Esophagus squamous epithelium (tissue), 5 donors: ENCODE data around the gene KLK15. TPM values are rescaled to one million over a fixed set of nuclear protein-coding genes. Genes with fewer than 3 reads are reported as not detected.

Experiments
- DNase-seq: peaks from one replicate; lab custom pipeline; 2025; lab: John Stamatoyannopoulos, UW
- H3K27ac ChIP-seq, 4 donors: fragments of 200-600 bp; sonication (generic); one replicate each; pipeline ENCODE4 v1.5.1; 2016 to 2019; ENCODE audit warnings: mild to moderate bottlenecking in 1 of 4
- H3K27me3 ChIP-seq, 4 donors: fragments of 200-600 bp; sonication (generic); 1 replicate in 3 of 4; 2 replicates in 1 of 4; pipeline versions ENCODE4 v1.5.1 to v1.6.0; 2017 to 2021; ENCODE audit warnings: antibody characterized with exemption in 1 of 4
- H3K36me3 ChIP-seq, 3 donors: fragments of 200-600 bp; sonication (generic); one replicate each; pipeline ENCODE4 v1.5.1; 2016 to 2019
- H3K4me1 ChIP-seq, 3 donors: fragments of 200-600 bp; sonication (generic); one replicate each; pipeline ENCODE4 v1.5.1; 2017 to 2019
- H3K4me3 ChIP-seq, 4 donors: fragments of 200-600 bp; sonication (generic); 1 replicate in 3 of 4; 2 replicates in 1 of 4; pipeline ENCODE4 v1.5.1; 2016 to 2019; ENCODE audit warnings: mild to moderate bottlenecking in 2 of 4, moderate library complexity in 1 of 4
- H3K9me3 ChIP-seq, 3 donors: fragments of 200-600 bp; sonication (generic); one replicate each; pipeline ENCODE4 v1.5.1; 2016 to 2019
- POLR2A ChIP-seq, 4 donors: fragments of 450-650 bp; IDR thresholded peaks; one replicate each; pipeline ENCODE4 v1.6.1; 2017; ENCODE audit warnings: antibody characterized with exemption in 4 of 4, mild to moderate bottlenecking in 4 of 4, moderate library complexity in 3 of 4
- WGBS, 2 donors: methylation state at CpG; one replicate each; pipeline ENCODE4 v1.1.5; 2018; 5-methylcytosine and 5-hydroxymethylcytosine counted together
- intact Hi-C: fragments of 100-400 bp; cut with DNase I; formaldehyde crosslinking; loops from one replicate; pipeline ENCODE4 v1.15.0; 2022
- total RNA-seq, 4 donors: library from RNA; depleted of rRNA; stranded (reverse); fragments of >200 nt; gene quantifications; one replicate each; pipeline ENCODE4 v1.1.0, GENCODE V29; 2016
- TF ChIP-seq, protein P1 (sequence below), 6 experiments: fragments of 450-650 bp in 4 of 6; fragments of 200-600 bp in 2 of 6; sonication (generic) in 2 of 6; IDR thresholded peaks; one replicate each; pipeline ENCODE4 v1.5.1; 2016 to 2019; ENCODE audit warnings: antibody characterized with exemption in 6 of 6, mild to moderate bottlenecking in 4 of 6, moderate library complexity in 4 of 6
- donor health status: DM: yes; HTN: yes; CAD: no.

The KLK15 gene
- total RNA-seq, 4 donors from 2014 or later = not detected

GRCh38 chr19:50821248-50821612 lies 12.1 kb downstream of the KLK15 start:
- Histone ChIP-seq H3K9me3 (no peaks in the 10 kb centered on the region), H3K4me1 (peaks cover 12 to 30% (median 16%) of the 10 kb centered on the region in 3 donors), H3K4me3 (peak overlapping the region in 1 of 4 donors; percentile 49), H3K27ac (no peak overlapping the region), H3K27me3 (peaks cover 0 to 96% (median 9%) of the 10 kb centered on the region in 4 donors), H3K36me3 (no peaks in the 10 kb centered on the region)
- WGBS, 2 donors = 59 to 71% methylated on average over 3 to 4 of the region's 4 CpGs
- intact Hi-C loops = no loop called here
- TF ChIP-seq POLR2A (IDR thresholded peaks at IDR 0.05) = no peak
- TF ChIP-seq, protein P1, sequence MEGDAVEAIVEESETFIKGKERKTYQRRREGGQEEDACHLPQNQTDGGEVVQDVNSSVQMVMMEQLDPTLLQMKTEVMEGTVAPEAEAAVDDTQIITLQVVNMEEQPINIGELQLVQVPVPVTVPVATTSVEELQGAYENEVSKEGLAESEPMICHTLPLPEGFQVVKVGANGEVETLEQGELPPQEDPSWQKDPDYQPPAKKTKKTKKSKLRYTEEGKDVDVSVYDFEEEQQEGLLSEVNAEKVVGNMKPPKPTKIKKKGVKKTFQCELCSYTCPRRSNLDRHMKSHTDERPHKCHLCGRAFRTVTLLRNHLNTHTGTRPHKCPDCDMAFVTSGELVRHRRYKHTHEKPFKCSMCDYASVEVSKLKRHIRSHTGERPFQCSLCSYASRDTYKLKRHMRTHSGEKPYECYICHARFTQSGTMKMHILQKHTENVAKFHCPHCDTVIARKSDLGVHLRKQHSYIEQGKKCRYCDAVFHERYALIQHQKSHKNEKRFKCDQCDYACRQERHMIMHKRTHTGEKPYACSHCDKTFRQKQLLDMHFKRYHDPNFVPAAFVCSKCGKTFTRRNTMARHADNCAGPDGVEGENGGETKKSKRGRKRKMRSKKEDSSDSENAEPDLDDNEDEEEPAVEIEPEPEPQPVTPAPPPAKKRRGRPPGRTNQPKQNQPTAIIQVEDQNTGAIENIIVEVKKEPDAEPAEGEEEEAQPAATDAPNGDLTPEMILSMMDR (IDR thresholded peaks at IDR 0.05) = no peak
- no peak for DNase-seq

GRCh38 chr19:50820549-50821247 lies 12.7 kb downstream of the KLK15 start:
- no peak overlapping the region for H3K27ac ChIP-seq
- 6% methylated on average over 13 to 15 of the region's 21 CpGs for WGBS, 2 donors

DNA sequence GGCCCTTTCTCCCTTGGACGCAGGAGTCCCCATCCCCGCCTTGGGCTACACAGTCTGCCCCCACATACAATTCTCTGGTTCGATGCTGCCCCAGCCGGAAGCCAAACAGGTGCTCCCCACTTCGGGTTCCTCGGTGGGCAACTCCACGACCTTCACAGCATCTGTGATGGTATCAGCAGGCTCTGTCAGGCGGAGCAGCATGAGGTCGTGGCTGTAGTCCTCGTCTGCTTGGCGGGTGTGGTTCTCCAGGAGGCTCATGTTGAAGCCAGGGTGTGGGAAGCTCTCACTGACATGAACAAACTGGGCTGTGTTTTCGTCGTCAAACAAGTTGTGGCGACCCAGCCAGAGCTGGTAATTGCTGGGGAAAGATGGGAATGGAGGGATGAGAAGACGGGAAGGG lies 13.3 kb downstream of the KLK15 start:
- Histone ChIP-seq H3K4me1 (peaks cover 12 to 30% (median 16%) of the 10 kb centered on the region in 3 donors), H3K27ac (no peak overlapping the region), H3K4me3 (peak overlapping the region in 1 of 4 donors; percentile 49), H3K9me3 (no peaks in the 10 kb centered on the region), H3K36me3 (no peaks in the 10 kb centered on the region), H3K27me3 (peaks cover 0 to 99% (median 9%) of the 10 kb centered on the region in 4 donors)
- TF ChIP-seq POLR2A (IDR thresholded peaks at IDR 0.05) = no peak
- TF ChIP-seq, protein P1 (IDR thresholded peaks at IDR 0.05) = no peak
- no peak for DNase-seq
- intact Hi-C loops = no loop called here
- WGBS, 2 donors = 0 to 4% methylated on average over 1 to 8 of the region's 15 CpGs

More at GRCh38 chr19:50820549-50821247, 12.7 kb downstream of the KLK15 start:
- DNase-seq = no peak
- Histone ChIP-seq H3K4me1 (peaks cover 12 to 30% (median 16%) of the 10 kb centered on the region in 3 donors), H3K4me3 (peak overlapping the region in 3 of 4 donors; percentile 22 to 49 (median 26)), H3K36me3 (no peaks in the 10 kb centered on the region), H3K27me3 (peaks cover 0 to 99% (median 9%) of the 10 kb centered on the region in 4 donors), H3K9me3 (no peaks in the 10 kb centered on the region)
- intact Hi-C loops = no loop called here
- TF ChIP-seq POLR2A (IDR thresholded peaks at IDR 0.05) = no peak
- TF ChIP-seq, protein P1 (IDR thresholded peaks at IDR 0.05) = no peak

- no peak for TF ChIP-seq POLR2A (IDR thresholded peaks at IDR 0.05)
- TF ChIP-seq, protein P1 (IDR thresholded peaks at IDR 0.05) = no peak
- Histone ChIP-seq H3K4me3 (no peak overlapping the region), H3K27ac (no peak overlapping the region), H3K27me3 (peaks cover 0 to 99% (median 9%) of the 10 kb centered on the region in 4 donors), H3K36me3 (no peaks in the 10 kb centered on the region), H3K4me1 (peaks cover 12 to 30% (median 16%) of the 10 kb centered on the region in 3 donors), H3K9me3 (no peaks in the 10 kb centered on the region)
- 0 to 50% methylated on average over 1 to 2 of the region's 8 CpGs for WGBS, 2 donors
- intact Hi-C loops = no loop called here
- DNase-seq = no peak
Measured at GRCh38 chr19:50819636-50820035, 13.7 kb downstream of the KLK15 start.

DNA sequence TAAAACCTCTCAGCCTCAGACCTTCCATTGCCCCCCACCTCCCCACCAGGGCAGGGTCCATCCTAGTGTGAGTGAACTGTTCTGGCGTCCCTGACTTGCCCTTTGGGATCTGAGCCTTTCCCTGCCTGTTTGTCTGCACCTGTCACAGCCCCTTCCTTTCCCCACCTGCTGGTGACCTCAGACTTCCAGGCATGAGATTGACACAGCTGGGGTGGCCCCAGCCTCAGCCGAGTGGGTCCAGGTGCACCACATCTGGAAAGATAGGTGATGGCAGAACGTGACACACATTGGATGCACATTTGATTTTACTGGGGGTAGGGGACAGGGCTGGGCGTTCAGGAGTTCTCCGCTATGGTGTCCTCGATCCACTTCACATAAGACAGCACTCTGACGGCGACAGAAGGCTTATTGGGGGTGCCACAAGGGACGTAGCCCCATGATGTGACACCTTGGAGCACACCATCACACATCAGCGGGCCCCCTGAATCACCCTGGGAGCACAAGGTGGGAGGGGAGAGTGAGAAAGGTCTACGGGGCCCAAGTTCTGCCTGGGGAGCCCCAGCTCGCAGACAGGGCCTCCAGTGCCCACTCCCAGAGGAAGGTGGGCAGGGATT lies 14.4 kb downstream of the KLK15 start:
- intact Hi-C loops = no loop called here
- H3K27me3 ChIP-seq = peaks cover 0 to 100% (median 9%) of the 10 kb centered on the region in 4 donors

More for the DNA sequence above, 14.4 kb downstream of the KLK15 start:
- Histone ChIP-seq H3K9me3 (no peaks in the 10 kb centered on the region), H3K36me3 (no peaks in the 10 kb centered on the region), H3K27ac (no peak overlapping the region), H3K4me3 (no peak overlapping the region), H3K4me1 (peaks cover 12 to 30% (median 16%) of the 10 kb centered on the region in 3 donors)
- TF ChIP-seq, protein P1 (IDR thresholded peaks at IDR 0.05) = no peak
- TF ChIP-seq POLR2A (IDR thresholded peaks at IDR 0.05) = no peak
- DNase-seq = no peak
- 66 to 78% methylated on average over 8 to 10 of the region's 12 CpGs for WGBS, 2 donors
